ENCODE measurements around the gene ICA1L.
"Not testable (repeated sequence)": the region's sequence is repeated elsewhere in the genome, so short reads cannot be mapped to it uniquely, and the experiment has no call there.

Gene ICA1L

GRCh38 chr2:202847693-202848524, 23.7 kb downstream of the ICA1L start:
- no peak for DNase-seq (ENCODE audit: low read depth)

GRCh38 chr2:202844656-202845055, 26.9 kb downstream of the ICA1L start:
- no peak for DNase-seq (ENCODE audit: low read depth)

GRCh38 chr2:202842690-202843089, 28.9 kb downstream of the ICA1L start:
- DNase-seq (ENCODE audit: low read depth), result no peak

GRCh38 chr2:202841090-202841867, 30.3 kb downstream of the ICA1L start:
- no peak for DNase-seq (ENCODE audit: low read depth)

GRCh38 chr2:202831242-202832220, 40.0 kb downstream of the ICA1L start:
- DNase-seq (ENCODE audit: low read depth), result peak; percentile 77

- no peak for DNase-seq (ENCODE audit: low read depth)
These were observed 46.7 kb downstream of the ICA1L start for GRCh38 chr2:202824901-202825300.

GRCh38 chr2:202822411-202822810, 49.2 kb downstream of the ICA1L start:
- no peak for DNase-seq (ENCODE audit: low read depth)

- DNase-seq (ENCODE audit: low read depth), result no peak
These were observed 50.1 kb downstream of the ICA1L start for GRCh38 chr2:202821206-202822160.

- no peak for DNase-seq (ENCODE audit: low read depth)
These were observed 53.2 kb downstream of the ICA1L start for GRCh38 chr2:202818321-202818720.

GRCh38 chr2:202817771-202818170, 53.8 kb downstream of the ICA1L start:
- DNase-seq (ENCODE audit: low read depth), result no peak

GRCh38 chr2:202815548-202816360, 55.8 kb downstream of the ICA1L start:
- no peak for DNase-seq (ENCODE audit: low read depth)

GRCh38 chr2:202814226-202814625, 57.3 kb downstream of the ICA1L start:
- DNase-seq (ENCODE audit: low read depth), result no peak

GRCh38 chr2:202813387-202813786, 58.2 kb downstream of the ICA1L start:
- DNase-seq (ENCODE audit: low read depth), result no peak

GRCh38 chr2:202808754-202809153, 62.8 kb downstream of the ICA1L start:
- DNase-seq (ENCODE audit: low read depth), result no peak

- DNase-seq (ENCODE audit: low read depth), result peak; percentile 54
These were observed 64.0 kb downstream of the ICA1L start for GRCh38 chr2:202807431-202808138.

- DNase-seq (ENCODE audit: low read depth), result not testable (repeated sequence)
These were observed 65.7 kb downstream of the ICA1L start for GRCh38 chr2:202805911-202806310.

- no peak for DNase-seq (ENCODE audit: low read depth)
These were observed 73.6 kb downstream of the ICA1L start for GRCh38 chr2:202797944-202798343.

GRCh38 chr2:202790676-202791075, 80.9 kb downstream of the ICA1L start:
- peak; percentile 23 for DNase-seq (ENCODE audit: low read depth)

GRCh38 chr2:202786842-202787241, 84.7 kb downstream of the ICA1L start:
- no peak for DNase-seq (ENCODE audit: low read depth)

Measured in ELR (cell line).